SU-DHL-6 (cell line): ENCODE measurements around the gene SIGLEC12.

ENCODE experiments used
- H2AFZ ChIP-seq: fragments of 200-600 bp; sonication (generic); 2 replicates; pipeline ENCODE4 v1.6.1; 2014; ENCODE audit warnings: low read depth, mild to moderate bottlenecking, moderate library complexity, mixed read lengths, antibody characterized with exemption, low read length; ENCODE audit not compliant: severe bottlenecking
- H3F3A ChIP-seq: fragments of 200-600 bp; shearing (Covaris generic); 2 replicates; pipeline ENCODE4 v1.6.0; 2016; ENCODE audit warnings: antibody characterized with exemption, mild to moderate bottlenecking; ENCODE audit not compliant: insufficient read depth
- H3K27ac ChIP-seq: fragments of 200-600 bp; sonication (generic); 2 replicates; pipeline ENCODE4 v1.5.1; 2016; ENCODE audit warnings: low read depth, mild to moderate bottlenecking, low read length, moderate library complexity, mixed read lengths
- H3K27me3 ChIP-seq: fragments of 200-600 bp; sonication (generic), shearing (Covaris generic); 2 replicates; pipeline ENCODE4 v1.6.0; 2014; ENCODE audit warnings: mild to moderate bottlenecking, low read length
- H3K36me3 ChIP-seq: fragments of 200-600 bp; sonication (generic); 2 replicates; pipeline ENCODE4 v1.6.1; 2014; ENCODE audit warnings: mild to moderate bottlenecking, low read length, mixed read lengths
- H3K4me2 ChIP-seq: fragments of 300-600, 200-600 bp; shearing (Covaris generic), sonication (generic); 2 replicates; pipeline ENCODE4 v1.6.0; 2014; ENCODE audit warnings: low read length, low read depth, mild to moderate bottlenecking; ENCODE audit not compliant: poor library complexity, severe bottlenecking
- H3K4me3 ChIP-seq: fragments of 200-600 bp; sonication (generic); 2 replicates; pipeline ENCODE4 v1.5.1; 2014; ENCODE audit warnings: antibody characterized with exemption, low read length, mild to moderate bottlenecking, mixed read lengths; ENCODE audit not compliant: insufficient read depth, poor library complexity, severe bottlenecking
- H3K79me2 ChIP-seq: fragments of 200-600 bp; sonication (generic); 2 replicates; pipeline ENCODE4 v1.6.1; 2014; ENCODE audit warnings: mild to moderate bottlenecking, low read length, moderate library complexity; ENCODE audit not compliant: insufficient read depth
- H3K9ac ChIP-seq: fragments of 200-600 bp; sonication (generic); 2 replicates; pipeline ENCODE4 v1.7.0; 2014; ENCODE audit warnings: mild to moderate bottlenecking, low read length
- H3K9me2 ChIP-seq: fragments of 200-600 bp; sonication (generic); replicated peaks from 2 replicates; pipeline ENCODE4 v1.6.1; 2014; ENCODE audit warnings: low read length; ENCODE audit not compliant: insufficient read depth
- H3K9me3 ChIP-seq: fragments of 200-600 bp; sonication (generic); 2 replicates; pipeline ENCODE4 v1.6.1; 2014; ENCODE audit warnings: low read length, mixed read lengths; ENCODE audit not compliant: insufficient read depth
- H4K20me1 ChIP-seq: fragments of 200-600 bp; sonication (generic); 2 replicates; pipeline ENCODE4 v1.6.1; 2014; ENCODE audit warnings: low read depth, mild to moderate bottlenecking, antibody characterized with exemption, low read length, moderate library complexity, mixed read lengths
- EZH2phosphoT487 ChIP-seq: fragments of 200-600 bp; sonication (generic), shearing (Covaris generic); conservative IDR thresholded peaks from 2 replicates; pipeline ENCODE4 v1.6.1; 2018; ENCODE audit warnings: mild to moderate bottlenecking, antibody characterized with exemption, low read length, moderate library complexity, mixed read lengths
- TF ChIP-seq, protein P1 (sequence below): fragments of 200-600 bp; sonication (generic); IDR thresholded peaks from one replicate; pipeline ENCODE4 v1.5.1; 2017; ENCODE audit warnings: antibody characterized with exemption, mild to moderate bottlenecking, low read length, moderate library complexity; ENCODE audit not compliant: insufficient read depth, poor library complexity, severe bottlenecking

The SIGLEC12 gene

DNA sequence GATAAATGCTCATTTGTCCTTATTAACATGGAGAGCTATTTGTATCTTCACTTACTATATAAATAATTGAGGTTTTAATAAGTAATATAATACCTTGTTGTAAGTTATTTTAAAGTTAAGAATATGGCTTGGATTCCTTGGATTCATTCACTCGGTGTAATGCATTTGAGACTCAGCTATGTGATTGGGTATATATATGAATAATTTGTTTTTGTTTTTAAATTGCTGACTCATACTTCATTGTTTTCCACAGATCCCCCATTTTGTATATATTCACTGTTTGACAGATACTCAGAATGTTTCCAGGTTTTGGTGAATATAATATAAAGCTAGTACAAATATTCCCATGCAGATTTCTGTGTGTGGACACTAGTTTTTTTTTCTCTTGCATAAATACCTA is 30.1 kb downstream of the SIGLEC12 start:
- no peaks in the 10 kb centered on the region for H3K79me2 ChIP-seq
- H3K9me3 ChIP-seq = no peaks in the 10 kb centered on the region
- H3K9me2 ChIP-seq = no peaks in the 10 kb centered on the region
- no peak overlapping the region for H3K4me2 ChIP-seq
- no peaks in the 10 kb centered on the region for H3K27me3 ChIP-seq
- no peak overlapping the region for H3K4me3 ChIP-seq
- no peak overlapping the region for H3K27ac ChIP-seq
- no peaks in the 10 kb centered on the region for H3F3A ChIP-seq
- H4K20me1 ChIP-seq = no peaks in the 10 kb centered on the region
- no peaks in the 10 kb centered on the region for H3K36me3 ChIP-seq
- no peak overlapping the region for H2AFZ ChIP-seq
- no peak overlapping the region for H3K9ac ChIP-seq
- TF ChIP-seq, protein P1, sequence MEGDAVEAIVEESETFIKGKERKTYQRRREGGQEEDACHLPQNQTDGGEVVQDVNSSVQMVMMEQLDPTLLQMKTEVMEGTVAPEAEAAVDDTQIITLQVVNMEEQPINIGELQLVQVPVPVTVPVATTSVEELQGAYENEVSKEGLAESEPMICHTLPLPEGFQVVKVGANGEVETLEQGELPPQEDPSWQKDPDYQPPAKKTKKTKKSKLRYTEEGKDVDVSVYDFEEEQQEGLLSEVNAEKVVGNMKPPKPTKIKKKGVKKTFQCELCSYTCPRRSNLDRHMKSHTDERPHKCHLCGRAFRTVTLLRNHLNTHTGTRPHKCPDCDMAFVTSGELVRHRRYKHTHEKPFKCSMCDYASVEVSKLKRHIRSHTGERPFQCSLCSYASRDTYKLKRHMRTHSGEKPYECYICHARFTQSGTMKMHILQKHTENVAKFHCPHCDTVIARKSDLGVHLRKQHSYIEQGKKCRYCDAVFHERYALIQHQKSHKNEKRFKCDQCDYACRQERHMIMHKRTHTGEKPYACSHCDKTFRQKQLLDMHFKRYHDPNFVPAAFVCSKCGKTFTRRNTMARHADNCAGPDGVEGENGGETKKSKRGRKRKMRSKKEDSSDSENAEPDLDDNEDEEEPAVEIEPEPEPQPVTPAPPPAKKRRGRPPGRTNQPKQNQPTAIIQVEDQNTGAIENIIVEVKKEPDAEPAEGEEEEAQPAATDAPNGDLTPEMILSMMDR = no peak
- no peak for TF ChIP-seq EZH2phosphoT487

DNA sequence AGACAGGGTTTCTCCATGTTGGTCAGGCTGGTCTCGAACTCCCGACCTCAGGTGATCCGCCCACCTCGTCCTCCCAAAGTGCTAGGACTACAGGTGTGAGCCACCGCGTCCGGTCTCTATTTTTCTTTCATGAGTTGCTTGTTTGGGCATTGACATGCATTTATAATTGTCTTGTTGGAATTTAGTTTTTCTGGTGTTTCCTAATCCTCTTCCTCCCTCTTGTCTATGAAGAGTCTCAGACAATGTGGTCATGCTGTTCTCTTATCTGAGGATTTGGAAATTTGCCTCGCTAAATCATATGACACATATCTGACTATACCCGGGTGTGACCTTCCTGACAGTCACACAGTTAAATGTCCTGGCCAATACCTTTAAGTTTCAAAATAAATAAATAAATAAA is 30.6 kb downstream of the SIGLEC12 start:
- H3K79me2 ChIP-seq = no peaks in the 10 kb centered on the region
- TF ChIP-seq, protein P1 = no peak
- no peak for TF ChIP-seq EZH2phosphoT487
- H3K27me3 ChIP-seq = no peaks in the 10 kb centered on the region
- H2AFZ ChIP-seq = no peak overlapping the region
- H3F3A ChIP-seq = no peaks in the 10 kb centered on the region
- H3K4me3 ChIP-seq = no peak overlapping the region
- H3K27ac ChIP-seq = no peak overlapping the region
- no peak overlapping the region for H3K4me2 ChIP-seq
- no peaks in the 10 kb centered on the region for H3K36me3 ChIP-seq
- H3K9ac ChIP-seq = no peak overlapping the region
- H4K20me1 ChIP-seq = no peaks in the 10 kb centered on the region
- H3K9me2 ChIP-seq = no peaks in the 10 kb centered on the region
- no peaks in the 10 kb centered on the region for H3K9me3 ChIP-seq

GRCh38 chr19:51469629-51470028 is 32.0 kb downstream of the SIGLEC12 start:
- H3K9ac ChIP-seq = no peak overlapping the region
- no peaks in the 10 kb centered on the region for H3K79me2 ChIP-seq

More at GRCh38 chr19:51469629-51470028, 32.0 kb downstream of the SIGLEC12 start:
- Histone ChIP-seq H3K27me3 (no peaks in the 10 kb centered on the region), H3K9me2 (no peaks in the 10 kb centered on the region), H3F3A (no peaks in the 10 kb centered on the region), H4K20me1 (no peaks in the 10 kb centered on the region), H3K27ac (no peak overlapping the region), H2AFZ (no peak overlapping the region), H3K4me3 (no peak overlapping the region), H3K36me3 (no peaks in the 10 kb centered on the region), H3K9me3 (no peaks in the 10 kb centered on the region), H3K4me2 (no peak overlapping the region)
- TF ChIP-seq, protein P1 = no peak
- TF ChIP-seq EZH2phosphoT487 = no peak
